ENCODE measurements around the gene SRSF2.
"Not testable (repeated sequence)": the region's sequence is repeated elsewhere in the genome, so short reads cannot be mapped to it uniquely, and the experiment has no call there.

The SRSF2 gene

DNA sequence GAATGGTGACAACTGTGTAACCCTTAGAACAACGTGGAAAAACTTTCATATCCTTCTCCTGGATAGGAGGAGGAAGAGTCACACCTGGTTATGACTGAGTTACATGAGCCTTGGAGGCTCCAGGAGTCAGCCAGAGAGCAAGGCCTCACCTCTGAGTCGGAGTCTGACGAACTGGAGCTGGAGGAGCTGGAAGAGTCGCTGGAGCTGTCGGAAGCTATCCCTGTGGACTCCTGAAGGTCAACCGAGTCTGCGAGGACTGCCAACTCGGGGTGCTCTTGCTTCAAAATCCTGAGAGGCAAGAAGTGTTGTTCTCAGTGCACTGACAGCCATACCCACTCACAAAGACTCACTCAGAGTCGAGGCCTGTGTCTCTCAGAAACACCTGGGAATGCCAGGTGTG lies 16.9 kb downstream of the SRSF2 start:
- DNase-seq (ENCODE audit: low read depth) = no peak

DNA sequence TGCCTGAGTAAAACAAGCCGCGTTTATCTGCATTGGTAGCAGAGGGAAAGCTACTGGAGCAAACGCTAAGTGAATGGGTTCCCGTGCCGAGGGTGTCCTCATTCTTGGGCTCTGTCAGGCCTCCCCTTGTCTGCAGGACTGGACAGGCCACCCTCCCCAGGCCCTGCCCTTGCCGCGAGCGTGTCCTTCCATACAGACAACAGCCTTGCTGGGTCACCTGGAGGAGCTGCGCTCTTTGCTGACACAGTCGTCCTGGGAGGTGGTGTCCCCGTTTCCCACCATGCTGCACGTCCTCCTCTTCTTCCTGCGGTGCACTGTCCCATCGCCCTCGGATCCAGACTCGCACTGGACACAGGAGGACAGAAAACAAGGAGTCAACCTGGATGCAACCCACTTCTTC lies 18.6 kb downstream of the SRSF2 start:
- DNase-seq (ENCODE audit: low read depth) = no peak

GRCh38 chr17:76716839-76717215 lies 20.3 kb downstream of the SRSF2 start:
- DNase-seq (ENCODE audit: low read depth) = peak; percentile 92

DNA sequence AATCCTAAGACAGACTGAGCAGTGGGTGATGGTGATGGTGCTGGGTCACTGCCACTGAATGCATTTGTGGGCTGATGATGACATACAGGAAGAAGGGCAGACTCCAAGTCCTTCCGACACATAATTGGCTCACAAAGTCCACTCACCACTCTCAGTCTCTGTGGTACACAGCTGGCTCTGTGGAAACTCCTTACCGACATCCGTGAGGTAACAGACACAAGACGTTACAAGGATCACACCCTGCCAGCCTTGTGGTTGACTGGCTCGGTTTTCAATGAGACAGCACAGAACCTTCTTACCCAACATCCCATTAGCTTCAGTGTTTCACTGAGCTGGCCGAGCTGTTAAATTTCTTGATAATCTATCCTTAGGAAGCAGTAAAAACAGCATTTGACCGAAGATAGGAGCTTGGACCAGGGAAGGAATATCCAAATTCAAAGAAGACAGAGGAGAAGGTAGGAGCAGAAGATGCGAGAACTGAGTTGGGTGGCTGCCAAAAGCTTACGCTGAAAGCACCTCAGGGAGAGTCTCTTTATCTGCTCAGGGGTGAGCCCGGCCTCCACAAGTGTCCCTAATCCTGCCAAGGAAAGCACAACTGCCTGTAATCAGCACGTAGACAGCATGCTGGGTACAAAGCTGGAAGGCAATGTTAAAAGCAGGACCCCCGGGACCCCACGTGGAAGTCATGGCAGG lies 20.8 kb downstream of the SRSF2 start:
- peak; percentile 99 for DNase-seq (ENCODE audit: low read depth)

DNA sequence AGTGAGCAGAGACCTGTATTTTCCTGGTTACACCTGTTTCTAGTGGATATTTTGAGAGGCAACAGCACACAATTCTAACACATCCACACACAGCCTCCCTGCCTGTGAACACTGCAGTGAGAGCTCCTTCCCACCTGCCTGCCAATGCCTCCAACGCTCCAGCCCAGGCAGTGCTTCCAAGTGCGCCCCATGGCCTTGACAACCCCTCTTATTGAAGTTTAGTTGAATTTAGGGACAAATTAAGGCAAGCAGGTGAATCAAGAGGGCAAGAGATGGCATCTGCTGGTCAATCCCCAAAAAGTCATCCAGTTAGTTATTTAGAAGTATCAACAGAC lies 21.7 kb downstream of the SRSF2 start:
- DNase-seq (ENCODE audit: low read depth) = no peak

DNA sequence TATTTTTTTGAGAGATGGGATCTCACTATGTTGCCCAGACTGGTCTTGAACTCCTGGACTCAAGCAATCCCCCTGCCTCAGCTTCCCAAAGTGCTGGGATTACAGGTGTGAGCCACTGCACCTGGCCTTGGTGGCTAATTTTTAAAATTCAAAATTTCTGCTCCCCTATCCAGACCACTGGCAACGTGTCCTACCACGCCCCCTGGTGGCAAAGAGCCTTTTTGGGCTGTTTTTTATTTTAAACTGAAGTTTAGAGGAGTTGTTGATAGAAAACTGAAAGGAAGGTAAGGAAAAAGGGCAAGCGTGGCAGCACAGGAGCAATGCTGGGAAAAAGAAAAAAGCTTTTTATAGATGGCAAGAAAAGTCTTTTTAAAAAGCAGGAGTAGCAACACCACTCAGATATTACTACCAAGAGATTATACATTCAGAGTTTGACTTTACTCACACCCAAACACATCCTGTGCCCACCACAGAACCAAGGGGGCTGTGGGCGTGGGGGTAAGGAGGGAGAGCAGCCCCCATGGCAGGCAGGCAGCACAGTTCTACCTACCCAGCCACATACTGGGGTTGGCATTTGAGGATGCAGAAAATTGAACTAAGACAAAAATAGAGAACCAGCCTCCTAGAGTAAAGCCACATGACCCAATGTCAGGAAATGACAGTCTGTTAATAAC lies 22.2 kb downstream of the SRSF2 start:
- no peak for DNase-seq (ENCODE audit: low read depth)

DNA sequence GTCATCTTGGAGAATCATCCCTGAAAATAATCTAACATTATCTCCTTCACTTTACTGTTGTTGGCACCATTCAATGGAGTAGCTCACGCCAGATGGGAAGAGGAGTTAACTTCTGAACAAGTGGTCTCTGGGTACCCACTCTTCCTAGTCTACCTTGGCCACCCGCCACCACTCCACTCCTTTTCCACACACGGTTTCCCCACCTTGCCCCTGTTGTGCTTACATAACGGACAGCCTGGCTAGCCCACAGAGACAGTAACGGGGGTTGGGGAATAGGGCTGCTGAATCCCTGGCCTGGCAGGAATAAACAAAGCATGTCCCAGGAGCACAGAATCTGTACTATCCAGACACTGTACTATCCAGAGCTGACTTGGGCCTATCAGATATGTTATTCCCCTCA lies 22.8 kb downstream of the SRSF2 start:
- no peak for DNase-seq (ENCODE audit: low read depth)

GRCh38 chr17:76713765-76714164 lies 23.4 kb downstream of the SRSF2 start:
- no peak for DNase-seq (ENCODE audit: low read depth)

DNA sequence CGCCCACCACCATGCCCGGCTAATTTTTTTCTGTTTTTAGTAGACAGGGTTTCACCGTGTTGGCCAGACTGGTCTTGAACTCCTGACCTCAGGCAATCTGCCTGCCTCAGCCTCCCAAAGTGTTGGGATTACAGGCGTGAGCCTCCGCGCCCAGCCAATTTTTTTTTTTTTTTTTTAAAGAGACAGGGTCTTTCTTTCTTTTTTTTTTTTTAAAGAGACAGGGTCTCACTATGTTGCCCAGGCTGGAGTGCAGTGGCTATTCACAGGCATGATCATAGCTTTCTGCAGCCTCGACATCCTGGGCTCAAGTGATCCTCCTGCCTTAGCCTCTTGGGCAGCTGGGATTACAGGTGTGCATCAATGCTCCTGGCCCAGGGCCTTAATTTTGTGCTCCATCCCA lies 24.8 kb downstream of the SRSF2 start:
- DNase-seq (ENCODE audit: low read depth) = not testable (repeated sequence)

GRCh38 chr17:76710863-76711611 lies 26.1 kb downstream of the SRSF2 start, which contains the start of gene MXRA7:
MXRA7 (minus strand) TSS chr17:76710965; CDS start chr17:76710946, 19 bp downstream.
- DNase-seq (ENCODE audit: low read depth) = peak; percentile 68

- not testable (repeated sequence) for DNase-seq (ENCODE audit: low read depth)
Observed at GRCh38 chr17:76709951-76710862, 26.9 kb downstream of the SRSF2 start.

DNA sequence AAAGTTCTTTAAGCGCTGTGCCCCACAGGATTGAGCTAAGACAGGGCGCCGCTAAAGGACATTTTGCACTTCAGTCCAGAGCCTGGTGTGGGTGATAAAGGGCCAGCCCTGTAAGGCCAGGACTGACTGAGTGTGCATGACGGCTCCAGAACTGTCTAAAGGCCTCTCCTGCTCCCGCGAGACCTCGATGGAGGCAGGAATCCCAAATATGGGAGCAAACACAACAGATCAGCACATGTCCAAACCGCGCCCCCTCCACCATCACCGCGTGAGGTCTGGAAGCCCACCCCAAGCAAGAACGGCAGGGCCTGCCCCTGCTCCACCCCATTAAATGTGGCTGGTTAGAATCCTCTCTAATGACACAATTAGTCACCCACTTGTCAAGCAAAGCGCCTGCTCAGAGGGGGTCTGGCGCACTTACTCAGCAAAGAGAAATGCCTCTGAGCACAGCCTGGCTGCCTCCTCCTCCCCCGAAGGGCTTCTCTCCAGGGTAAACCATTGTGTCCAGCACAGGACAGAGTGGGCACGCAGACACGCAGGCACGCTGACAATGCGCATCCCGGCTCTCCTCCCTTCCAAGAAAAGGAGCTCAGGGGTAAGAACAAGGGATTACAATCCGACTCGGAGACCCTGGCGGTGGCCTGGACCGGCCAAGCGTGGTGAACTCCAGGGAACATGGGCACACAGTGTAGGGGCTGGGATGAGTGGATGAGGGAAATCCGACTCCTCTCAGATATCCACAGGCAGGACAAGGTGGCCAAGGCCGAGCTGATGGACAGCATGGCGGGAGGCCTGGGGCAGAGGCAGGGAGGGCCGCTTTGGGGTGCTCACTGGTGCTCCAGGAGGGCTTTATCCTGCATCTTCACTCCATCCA lies 27.8 kb downstream of the SRSF2 start:
- peak; percentile 94 for DNase-seq (ENCODE audit: low read depth)

- no peak for DNase-seq (ENCODE audit: low read depth)
Observed at GRCh38 chr17:76707985-76708807, 28.9 kb downstream of the SRSF2 start.

- no peak for DNase-seq (ENCODE audit: low read depth)
Observed at GRCh38 chr17:76706817-76707216, 30.3 kb downstream of the SRSF2 start.

- DNase-seq (ENCODE audit: low read depth) = no peak
Observed at GRCh38 chr17:76704805-76705204, 32.3 kb downstream of the SRSF2 start.

DNA sequence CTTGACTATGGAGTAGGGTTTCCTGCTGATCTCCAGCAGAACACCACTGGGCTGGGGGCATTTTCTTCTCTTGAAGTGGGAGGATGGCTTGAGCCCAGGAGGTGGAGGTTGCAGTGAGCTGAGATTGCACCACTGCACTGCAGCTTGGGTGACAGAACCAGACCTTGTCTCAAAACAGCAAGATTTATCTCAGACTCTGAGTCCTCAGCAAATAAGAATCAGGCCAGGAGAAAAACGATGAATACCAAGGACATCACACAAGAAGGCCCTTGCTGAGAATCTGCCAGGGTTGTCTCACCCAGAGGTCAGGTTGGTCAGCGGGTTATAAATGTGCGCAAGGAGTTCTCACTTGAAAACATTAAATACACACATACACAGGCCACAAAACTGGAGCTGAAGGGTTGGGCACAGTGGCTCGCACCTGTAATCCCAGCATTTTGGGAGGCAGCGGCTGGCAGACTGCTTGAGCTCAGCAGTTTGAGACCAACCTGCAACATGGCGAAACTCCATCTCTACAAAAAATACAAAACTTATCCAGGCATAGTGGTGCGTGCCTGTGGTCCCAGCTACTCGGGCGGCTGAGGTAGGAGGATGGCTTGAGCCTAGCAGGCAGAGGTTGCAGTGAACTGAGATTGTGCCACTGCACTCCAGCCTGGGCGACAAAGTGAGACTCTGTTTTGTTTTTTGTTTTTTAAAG lies 34.0 kb downstream of the SRSF2 start:
- DNase-seq (ENCODE audit: low read depth) = no peak

- no peak for DNase-seq (ENCODE audit: low read depth)
Observed at GRCh38 chr17:76702076-76702475, 35.1 kb downstream of the SRSF2 start.

DNA sequence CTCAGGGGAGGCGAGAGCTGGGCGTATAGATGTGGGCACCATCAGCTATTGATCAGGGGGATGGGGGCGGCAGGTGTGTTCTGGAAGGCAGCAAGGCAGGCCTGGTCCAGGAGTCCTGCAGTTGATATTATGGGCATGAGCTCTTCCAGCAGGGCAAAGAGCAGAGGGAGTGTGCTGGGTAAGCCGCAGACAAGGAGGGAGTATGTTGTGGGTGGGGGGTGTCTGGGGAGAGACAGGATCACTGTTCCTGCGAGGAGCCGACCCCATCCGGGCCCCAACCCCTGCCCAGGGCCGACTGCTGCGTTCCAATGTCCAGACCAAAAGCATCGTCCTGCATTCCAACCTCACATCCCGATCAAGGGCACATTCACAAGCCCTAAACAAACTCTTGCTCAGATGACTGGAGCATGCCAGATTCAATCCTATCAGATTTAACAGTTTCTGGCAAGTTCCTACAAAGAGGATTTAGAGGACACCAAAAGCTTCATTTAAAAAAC lies 35.6 kb downstream of the SRSF2 start:
- no peak for DNase-seq (ENCODE audit: low read depth)
